HG03064 (cell line): ENCODE data around the gene OPN4.

Experiments
- ATAC-seq: cut with Tn5 transposase; IDR thresholded peaks from one replicate; pipeline ENCODE4 v1.9.1; 2021; ENCODE audit warnings: low read depth; ENCODE audit not compliant: unreplicated experiment

The OPN4 gene

DNA sequence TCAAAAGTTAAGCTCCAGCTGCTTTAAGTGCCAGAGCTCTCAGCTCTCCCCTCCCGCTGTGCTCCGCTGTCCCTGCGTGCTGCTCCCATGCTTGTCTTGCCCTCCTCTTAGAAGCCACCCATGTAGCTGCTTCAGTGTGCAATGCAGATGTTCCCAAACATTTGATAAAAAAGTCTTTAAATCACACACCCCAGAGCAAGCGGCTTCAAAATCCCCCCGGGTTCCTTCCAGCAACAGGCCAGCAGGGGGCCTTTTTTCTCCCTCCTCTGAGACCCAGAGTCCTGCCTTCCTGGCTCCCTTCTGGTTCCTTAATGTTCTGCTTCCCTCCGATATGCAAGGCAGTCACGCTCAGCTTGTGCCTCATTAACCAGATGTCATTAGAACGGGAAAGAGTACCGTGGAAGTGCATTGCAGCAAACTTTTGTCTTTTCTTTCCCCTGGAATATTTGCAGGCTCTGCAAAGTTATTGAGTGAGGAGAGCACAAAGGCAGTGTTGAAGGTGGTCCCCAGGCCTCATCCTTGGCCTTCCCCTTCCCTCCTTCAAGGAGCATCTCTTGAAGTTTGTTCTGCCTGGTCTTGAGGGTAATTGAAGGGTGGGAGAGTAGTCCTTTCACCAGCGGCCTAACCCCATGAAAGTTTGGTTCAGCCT, 39.5 kb downstream of the OPN4 start:
- no peak for ATAC-seq

DNA sequence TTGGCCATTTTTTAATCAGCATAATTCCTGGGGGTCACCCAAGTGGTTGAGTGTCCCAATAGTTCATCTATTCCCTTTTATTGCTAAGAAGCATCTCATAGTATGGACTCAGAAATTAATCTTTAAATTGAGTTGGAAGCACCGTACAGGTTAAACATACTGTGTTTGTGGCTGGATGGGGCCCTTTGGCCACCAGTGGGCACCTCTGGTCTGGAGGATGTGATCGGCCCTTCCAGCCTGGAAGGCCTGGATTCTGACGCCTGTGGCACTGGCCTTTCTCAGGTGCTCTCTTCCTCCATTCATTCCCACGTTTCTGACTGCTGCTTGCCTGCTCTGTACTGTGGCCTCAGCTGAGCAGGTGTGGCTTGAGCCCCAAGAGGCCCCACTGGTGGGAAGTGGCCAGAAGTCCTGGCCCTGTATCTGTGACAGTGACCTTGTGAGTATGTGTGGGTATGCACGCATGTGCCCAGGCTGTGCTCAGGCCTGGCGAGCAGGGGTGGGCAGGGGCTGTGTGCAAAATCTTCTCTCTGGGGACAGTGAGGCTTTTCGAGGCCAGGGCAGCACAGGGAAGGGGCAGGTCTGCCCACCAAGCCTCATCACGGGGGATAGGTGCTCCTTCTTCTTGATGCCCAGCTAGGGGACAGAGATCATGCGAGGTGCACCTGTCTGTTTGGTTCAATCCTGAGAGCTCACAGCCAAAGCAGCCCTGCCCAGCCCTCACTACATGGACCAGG, 44.0 kb downstream of the OPN4 start:
- no peak for ATAC-seq

DNA sequence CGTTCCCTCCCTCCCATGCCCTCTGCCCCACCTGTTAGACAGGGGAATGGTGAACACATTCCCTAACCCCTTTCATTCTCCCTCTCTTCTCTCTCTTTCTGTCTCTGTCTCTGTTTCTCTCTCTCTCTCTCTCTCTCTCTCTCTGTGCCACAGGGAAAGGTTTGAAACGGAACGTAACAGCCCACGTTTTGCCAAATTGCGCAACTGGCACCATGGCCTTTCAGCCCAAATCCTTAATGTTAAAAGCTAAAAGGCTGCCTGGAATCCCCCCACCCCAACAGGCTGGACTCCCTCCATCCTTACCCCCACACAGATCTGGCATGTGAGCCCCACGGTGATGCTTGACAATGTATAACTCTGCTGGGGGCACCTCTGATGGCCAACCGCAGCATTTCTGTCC, 44.8 kb downstream of the OPN4 start:
- ATAC-seq: no peak

DNA sequence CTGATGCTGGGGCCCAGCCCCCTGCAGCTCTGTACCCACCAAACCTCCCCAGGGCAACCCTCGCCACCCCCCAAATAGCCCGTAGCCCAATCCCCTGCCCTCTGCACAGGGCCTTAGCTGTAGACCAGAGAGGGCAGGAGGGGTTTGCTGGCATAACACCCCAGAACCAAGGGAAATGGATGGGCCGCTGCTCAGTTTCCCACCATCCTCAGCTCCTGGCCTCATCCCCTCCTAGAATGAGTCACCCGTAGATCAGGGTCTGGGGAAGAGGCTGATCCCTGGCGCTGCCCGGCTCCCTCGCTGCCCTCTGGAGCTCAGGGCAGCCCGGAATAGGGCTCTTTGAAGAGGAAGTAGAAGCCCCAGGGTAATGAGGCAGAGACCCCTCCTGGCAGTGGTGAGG, 45.2 kb downstream of the OPN4 start:
- ATAC-seq: no peak

DNA sequence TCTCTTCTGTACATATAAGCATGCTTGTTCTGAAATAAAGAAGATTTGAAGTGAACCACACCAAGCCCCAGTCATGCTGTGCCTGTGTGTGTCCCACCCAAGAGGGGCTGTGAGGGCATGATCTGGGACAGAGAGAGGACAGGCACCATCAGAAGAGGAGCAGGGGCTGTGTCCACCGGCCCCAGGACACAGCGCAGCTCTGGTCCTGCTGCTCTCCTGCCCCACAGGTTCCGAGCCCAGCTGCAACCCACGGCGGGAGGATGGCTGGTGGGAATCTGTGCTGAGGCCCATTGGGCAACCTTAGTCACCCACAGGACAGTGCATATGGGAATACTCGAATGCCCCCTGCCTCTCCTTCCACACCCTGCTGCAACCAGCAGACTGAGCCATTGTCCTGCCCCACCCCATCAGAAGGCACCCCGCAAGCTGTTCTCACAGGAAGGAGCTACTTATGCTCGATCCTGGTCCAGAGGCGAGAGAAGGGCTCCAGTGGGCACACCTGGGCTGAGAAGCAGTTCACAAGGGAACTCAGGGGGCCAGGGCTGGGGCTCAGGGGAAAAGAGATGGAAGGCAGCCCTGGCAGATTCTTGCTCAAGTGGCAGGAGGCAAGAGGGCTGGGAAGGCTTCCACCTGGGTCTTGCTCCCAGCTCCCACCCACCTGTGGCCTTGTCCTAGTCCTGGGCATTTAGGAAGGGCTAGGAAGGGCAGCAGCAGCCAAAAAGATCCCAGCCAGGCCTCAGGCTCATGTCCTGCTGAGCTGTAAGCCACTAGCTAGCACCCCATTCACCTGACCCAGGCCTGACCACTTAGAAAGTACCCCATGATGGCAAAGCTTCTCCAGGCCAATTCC, 45.9 kb downstream of the OPN4 start:
- no peak for ATAC-seq

DNA sequence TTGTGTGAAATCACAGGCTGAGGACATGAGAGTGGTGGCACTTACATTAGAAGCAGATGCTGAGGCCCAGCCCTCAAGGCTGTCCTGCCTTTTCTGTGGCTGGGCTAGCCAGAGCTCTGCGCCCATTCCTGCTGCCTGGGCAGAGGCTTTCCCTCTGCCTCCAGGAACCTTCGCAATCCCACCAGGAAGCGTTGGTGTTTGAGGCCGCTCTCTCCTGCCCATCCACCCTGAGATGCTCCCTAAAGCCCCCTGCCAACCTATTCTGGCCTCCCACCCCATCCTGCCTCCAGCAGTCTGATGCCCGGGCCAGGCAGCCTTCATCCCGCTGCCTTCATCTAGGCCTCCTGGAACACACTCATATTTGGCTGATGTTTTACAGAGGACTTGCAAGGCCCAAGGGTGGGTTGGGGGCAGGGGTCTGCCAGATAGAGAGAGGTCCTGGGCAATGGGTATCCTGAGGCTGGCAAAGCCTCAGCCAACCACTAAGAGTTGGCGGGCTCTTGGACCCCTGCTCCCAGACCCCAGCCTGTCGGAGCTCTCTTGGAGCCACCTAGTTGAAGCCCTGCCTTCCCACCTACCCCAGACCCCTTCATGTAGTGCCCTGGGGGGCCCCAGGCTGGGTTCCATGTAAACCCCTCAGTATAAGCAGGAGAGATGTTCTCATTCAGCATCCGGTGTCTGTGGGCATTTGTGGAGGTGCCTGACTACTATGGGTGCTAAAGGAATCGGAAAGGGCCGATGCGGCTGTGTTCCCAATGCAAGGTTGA, 46.7 kb downstream of the OPN4 start:
- ATAC-seq: no peak

DNA sequence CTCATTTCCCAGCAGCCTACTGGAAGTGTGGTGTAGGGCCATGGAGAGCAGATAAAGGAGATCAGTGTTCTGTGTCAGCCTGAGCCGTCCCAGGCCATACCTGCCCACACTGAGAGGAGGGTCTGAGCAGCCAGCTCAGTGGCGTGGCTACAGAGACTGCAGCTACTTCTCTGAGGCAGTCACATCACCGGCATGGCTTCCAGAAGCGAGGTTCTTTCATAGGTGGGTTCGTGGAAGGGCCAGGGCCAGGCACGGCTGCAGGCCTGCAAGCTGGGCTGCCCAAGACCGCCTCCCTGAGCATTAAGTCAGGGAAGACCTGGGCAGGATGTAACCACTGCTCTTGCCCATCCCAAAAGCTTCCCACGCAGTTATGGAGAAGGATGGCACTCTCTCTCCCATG, 48.8 kb downstream of the OPN4 start:
- ATAC-seq: no peak

DNA sequence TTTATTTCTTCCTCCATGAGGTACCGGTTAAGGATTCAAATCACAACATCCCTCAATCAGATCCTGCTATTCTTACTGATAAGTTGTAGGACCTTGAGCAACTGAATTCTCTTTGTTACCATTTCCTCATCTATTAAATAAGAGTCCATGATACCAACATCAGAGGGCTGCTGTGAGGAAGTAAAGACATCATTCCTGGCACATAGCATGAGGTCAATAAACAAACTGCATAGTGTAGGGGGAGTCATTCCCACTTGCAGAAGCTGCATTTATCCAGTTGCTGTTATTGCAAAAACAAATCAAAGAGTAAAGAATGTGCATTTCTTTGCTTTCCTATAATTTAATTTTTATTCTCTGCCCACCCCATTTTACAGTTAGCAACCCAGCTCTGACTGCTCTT, 50.8 kb downstream of the OPN4 start:
- no peak for ATAC-seq

DNA sequence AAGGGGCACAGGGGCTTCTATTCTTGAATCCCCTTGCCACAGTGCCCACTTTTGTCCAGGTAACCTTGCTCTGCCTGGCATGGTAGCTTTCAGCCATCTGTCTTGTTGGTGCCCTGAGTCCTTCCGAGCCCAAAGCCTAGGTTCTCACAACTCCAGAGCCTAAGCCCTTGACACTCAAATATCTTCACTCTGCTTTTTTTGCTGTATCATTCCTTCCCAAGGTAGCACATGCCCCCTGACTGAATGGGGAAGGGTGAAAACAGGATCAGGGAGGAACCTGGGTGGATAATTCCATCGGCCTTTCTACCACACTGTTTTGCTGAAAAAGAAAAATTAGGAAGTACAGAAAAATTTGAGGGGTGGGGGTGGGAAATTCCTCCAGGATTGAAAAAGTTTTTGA, 51.6 kb downstream of the OPN4 start:
- no peak for ATAC-seq

DNA sequence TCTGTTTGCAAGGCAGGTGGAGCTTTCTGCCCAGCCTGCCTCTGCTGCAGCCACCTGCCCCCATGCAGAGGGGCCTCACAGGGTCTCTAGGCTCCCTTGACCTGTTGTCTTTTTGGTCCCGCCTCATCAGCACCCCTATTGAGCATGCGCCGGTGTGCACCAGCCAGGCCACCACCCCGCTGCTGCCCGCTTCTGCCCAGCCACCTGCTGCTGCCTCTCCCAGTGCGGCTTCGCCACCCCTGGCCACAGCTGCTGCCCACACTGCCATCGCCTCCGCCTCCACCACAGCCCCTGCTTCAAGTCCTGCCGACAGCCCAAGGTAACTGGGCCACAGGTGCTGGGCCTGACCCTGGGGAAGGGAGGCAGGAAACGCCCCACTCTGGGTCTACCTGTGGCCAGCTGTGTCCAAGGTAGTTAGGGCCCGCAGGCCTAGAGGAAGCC, 52.1 kb downstream of the OPN4 start:
- no peak for ATAC-seq

DNA sequence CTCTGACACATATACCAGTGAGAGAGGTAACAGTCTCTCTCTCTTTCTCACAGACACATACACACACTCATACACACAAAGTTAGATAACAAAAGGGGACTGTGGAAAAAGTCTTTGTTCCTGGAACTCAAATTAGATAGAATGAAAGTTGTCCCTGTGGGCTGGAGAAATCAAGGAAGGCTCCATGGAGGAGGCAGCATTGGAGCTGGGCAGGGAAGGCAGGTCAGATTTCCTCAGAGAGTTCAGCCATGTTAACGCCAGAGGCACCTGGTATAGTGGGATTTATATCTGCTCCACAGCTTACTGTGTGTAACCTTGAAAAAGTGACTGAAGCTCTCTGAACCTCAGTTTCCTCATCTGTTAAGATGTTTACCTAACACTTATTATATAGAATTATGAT, 52.6 kb downstream of the OPN4 start:
- no peak for ATAC-seq

DNA sequence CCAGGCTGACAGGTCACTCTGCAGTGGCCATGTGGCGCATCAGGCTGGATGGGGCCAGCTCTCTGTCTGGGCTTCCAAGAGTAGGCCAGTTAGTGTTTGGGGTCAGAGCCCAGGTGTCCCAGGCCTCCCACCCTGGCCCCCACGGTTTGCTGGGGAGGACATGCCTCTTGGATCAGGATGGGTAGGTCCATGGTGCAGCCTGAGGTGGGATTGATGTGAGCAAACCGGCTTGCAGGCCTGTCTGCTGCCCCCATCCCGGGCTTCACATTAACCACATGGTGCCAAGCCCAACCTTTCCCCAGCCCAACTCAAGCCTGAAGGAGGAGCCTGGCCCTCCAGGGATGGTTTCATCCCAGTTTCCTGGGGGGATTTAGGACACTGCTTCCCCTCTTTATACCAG, 53.2 kb downstream of the OPN4 start:
- no peak for ATAC-seq

DNA sequence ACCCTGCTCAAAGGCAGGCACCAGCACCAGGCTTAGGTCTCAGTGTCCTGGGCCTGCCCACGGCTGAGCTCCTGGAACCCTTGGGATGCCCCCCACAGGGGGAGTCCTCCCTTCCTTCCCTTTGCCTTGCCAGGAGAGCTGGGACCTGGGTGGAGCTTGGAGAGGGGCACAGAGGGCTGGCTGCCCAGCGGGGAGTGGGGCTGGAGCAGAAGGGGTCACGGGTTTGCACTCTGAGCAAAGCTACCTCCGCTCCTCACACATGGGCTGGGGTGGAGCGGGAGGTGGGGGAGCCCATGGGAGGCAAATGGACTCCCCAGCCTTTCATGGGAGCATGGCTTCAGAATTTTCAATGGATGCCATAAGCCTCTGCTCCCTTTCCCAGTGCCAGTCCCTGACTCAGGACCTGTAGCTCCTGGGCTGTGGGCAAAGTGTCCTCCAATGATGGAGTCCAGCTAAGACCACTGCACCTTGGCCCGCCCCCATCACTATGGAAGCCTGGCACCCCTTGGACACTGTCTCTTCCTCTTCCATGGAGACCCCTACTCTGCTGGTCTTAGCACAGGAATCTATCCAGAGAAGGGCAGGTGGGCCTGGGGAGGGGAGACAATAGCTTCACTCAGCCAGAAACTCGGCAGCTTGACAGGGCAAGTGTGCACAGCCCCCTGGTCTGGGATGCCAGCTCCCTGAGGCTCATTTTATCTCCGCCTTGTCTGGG, 53.9 kb downstream of the OPN4 start:
- no peak for ATAC-seq

DNA sequence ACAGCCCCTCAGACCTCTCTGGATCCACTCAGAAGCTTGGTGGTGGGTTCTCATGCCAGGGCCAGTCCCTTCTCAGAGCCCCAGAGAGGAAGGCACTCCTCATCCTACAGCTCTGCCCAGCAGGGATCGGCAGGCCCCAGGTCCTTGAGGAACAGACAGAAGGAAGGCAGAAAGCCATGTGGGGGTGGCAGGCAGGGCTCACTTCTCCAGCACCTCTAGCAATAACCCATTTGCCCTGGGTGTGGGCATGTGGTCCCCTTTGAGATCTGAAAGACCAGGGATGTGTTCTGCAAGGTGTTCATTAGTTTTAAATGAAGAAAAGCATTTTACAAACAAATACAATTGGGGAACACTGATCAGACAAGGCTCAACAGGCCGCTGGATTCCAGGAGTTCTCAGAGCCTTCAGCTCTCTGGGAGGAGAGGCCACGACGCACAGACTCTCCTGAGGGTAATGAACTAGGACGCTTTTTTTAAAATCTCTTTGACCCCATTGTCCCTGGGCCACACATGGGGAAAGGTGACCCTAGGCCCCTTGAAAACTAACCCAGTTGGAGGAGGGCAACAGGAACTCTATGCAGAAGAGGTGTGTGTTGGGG, 54.5 kb downstream of the OPN4 start:
- no peak for ATAC-seq

DNA sequence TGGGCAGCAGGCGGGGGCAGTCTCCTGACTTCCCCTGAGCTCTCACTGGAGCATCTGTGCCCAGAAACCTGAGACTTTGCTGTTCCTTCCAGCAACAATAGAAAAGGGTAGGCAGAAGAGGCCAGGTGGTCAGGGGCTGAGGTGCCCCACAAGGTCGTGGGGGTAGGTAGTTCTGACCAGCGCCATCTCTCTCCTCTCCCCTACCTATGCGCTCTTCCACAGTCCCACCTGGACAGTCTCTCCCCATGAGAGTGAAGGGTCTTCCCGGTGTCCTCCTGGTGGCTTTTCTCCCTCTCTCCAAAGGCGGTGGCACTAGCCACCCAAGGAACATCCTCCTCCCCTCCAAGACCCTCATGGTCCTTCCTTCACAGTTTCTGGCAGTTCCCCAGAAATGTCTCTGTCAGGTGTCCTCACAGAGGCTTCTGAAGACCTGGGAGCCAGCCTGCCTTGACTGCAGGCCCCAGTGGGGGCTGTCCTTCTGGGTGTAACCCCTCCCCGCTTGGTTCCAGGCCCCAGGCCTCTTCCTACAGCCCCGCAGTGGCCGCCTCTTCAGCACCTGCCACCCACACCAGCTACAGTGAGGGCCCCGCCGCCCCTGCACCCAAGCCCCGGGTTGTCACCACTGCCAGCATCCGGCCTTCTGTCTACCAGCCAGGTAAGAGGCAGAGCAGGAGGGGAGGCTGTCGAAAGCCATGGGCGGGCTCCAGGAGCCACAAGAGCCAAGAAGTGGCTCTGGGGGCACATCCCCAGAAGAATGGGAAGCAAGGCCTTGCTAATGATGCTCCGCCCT, 55.2 kb downstream of the OPN4 start:
- ATAC-seq: no peak

DNA sequence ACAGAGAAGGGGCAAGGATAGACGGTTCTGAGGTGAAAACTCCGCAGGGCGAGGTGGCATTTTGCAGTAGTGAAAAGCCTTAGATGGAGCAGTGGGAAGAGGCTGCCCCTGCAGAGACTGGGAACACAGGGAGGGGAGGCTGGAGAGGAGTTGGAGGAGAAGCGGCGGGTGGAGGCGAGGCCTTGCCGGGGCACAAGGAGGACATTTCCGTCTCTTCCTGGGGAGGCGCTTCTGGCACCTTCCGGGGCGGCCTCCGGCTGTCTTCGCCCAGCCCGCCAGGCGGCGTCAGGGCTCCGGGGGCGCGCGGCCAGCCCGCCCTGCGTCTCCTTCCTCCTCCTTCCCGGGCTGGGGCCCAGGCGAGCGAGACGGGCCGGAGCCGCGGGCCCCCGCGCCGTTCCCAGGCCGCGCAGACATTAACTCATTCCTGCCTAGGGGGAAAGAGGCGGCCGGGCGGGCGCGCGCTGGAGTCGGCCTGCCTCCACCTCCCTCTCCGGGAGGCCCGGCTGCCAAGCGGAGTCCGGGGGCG, 56.7 kb downstream of the OPN4 start:
- ATAC-seq: peak; percentile 91

DNA sequence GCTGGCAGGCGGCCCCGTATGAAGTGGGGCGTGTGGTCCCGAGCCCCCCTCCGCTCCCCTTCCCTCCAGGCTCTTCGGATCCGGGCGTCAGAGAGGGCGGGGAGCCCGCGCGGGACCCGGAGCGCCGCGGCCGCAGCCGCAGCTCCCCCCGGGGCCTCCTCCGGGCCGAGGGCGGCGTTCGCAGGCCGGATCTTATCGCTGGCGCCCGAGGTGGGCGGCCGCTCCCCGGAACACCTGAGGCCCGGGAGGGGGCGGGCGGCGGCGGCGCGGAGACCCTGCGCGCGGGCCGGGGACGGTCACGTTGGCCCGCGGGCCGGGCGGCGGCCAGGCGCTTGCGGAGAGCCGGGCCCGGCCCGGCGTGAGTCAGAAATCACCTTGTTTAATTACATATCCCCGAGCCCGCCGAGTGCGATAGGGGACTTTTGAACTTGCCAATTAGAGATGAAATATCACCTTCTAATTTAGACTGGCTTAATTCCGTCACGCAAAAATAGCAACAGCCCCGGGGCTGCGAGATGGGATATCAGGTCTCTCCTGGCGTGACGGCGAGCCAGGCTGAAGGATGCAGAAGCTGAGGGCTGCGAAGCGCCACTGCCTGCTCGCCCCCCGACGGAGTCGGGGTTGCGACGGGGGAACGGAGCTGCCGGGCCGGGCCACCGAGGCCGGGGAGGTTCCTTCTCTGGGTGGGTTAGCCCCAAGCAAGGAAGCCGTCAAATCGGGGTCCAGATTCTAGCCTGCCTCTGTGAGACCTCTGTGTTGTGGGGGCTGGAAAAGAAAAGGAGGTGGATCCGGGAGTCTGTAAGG, 57.4 kb downstream of the OPN4 start:
- ATAC-seq: peak; percentile 46

DNA sequence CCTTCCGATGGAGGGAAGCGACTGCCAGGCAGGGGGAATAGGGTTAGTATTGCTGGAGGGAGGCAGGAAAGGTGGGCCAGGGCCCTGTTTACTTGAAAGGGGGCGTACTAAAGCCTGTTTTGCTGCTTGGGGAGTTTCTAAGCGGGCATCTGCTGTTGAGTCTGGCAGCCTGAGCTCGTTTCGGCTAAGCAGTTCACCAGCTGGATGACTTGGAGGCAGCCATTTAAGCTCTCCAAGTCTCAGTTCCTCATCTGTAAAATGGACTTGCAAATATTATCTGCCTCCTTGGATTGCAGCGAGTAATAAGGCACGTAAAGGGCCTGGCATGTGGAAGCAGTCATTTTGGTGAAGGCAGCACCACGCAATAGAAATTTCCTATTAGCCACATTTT, 58.0 kb downstream of the OPN4 start:
- no peak for ATAC-seq
